Parathyroid adenoma (tissue), 2 donors: ENCODE results near the gene REEP1.

Source experiments
- H2AFZ ChIP-seq: fragments of 300-600 bp; sonication (generic); one replicate; pipeline ENCODE4 v1.7.0; 2017; ENCODE audit warnings: antibody characterized with exemption, mild to moderate bottlenecking
- H3K27ac ChIP-seq: fragments of 300-600 bp; sonication (generic); one replicate; pipeline ENCODE4 v1.7.0; 2017
- H3K27me3 ChIP-seq: fragments of 300-600 bp; sonication (generic); one replicate; pipeline ENCODE4 v1.7.0; 2017; ENCODE audit warnings: low read length; ENCODE audit not compliant: control insufficient read depth, insufficient read depth
- H3K36me3 ChIP-seq: fragments of 300-600 bp; sonication (generic); one replicate; pipeline ENCODE4 v1.7.0; 2017; ENCODE audit warnings: low read length; ENCODE audit not compliant: control insufficient read depth, insufficient read depth
- H3K4me1 ChIP-seq: fragments of 300-600 bp; sonication (generic); one replicate; pipeline ENCODE4 v1.7.0; 2017; ENCODE audit warnings: control low read depth
- H3K4me2 ChIP-seq: fragments of 300-600 bp; sonication (generic); one replicate; pipeline ENCODE4 v1.7.0; 2017; ENCODE audit warnings: low read length
- H3K4me3 ChIP-seq: fragments of 300-600 bp; sonication (generic); one replicate; pipeline ENCODE4 v1.7.0; 2017; ENCODE audit warnings: low read depth, low read length
- H3K79me2 ChIP-seq: fragments of 300-600 bp; sonication (generic); one replicate; pipeline ENCODE4 v1.7.0; 2017; ENCODE audit warnings: control low read depth
- H3K9ac ChIP-seq: fragments of 300-600 bp; sonication (generic); one replicate; pipeline ENCODE4 v1.7.0; 2017; ENCODE audit warnings: mild to moderate bottlenecking
- H3K9me3 ChIP-seq: fragments of 300-600 bp; sonication (generic); one replicate; pipeline ENCODE4 v1.7.0; 2017; ENCODE audit warnings: low read length; ENCODE audit not compliant: control insufficient read depth
- CTCF ChIP-seq: fragments of 300-600 bp; sonication (generic); IDR thresholded peaks from one replicate; pipeline ENCODE4 v1.7.0; 2017; ENCODE audit warnings: antibody characterized with exemption, mild to moderate bottlenecking
- donor health status: primary hyperparathyroidism.

Gene REEP1

GRCh38 chr2:86176597-86176996 is 160.8 kb downstream of the REEP1 start:
- Histone ChIP-seq H3K4me3 (no peak overlapping the region), H3K36me3 (no peaks in the 10 kb centered on the region), H3K79me2 (peaks cover 46% of the 10 kb centered on the region), H3K4me2 (no peak overlapping the region), H3K27me3 (no peaks in the 10 kb centered on the region), H3K9me3 (no peaks in the 10 kb centered on the region), H3K4me1 (peaks cover 6% of the 10 kb centered on the region), H3K27ac (no peak overlapping the region), H3K9ac (no peak overlapping the region), H2AFZ (no peak overlapping the region)
- no peak for TF ChIP-seq CTCF

- no peaks in the 10 kb centered on the region for H3K27me3 ChIP-seq
- H3K4me1 ChIP-seq: peaks cover 6% of the 10 kb centered on the region
- no peak overlapping the region for H3K4me2 ChIP-seq
- no peak overlapping the region for H3K9ac ChIP-seq
- H3K9me3 ChIP-seq: no peaks in the 10 kb centered on the region
- TF ChIP-seq CTCF: no peak
- H3K27ac ChIP-seq: no peak overlapping the region
- H3K36me3 ChIP-seq: no peaks in the 10 kb centered on the region
- no peak overlapping the region for H3K4me3 ChIP-seq
- peaks cover 42% of the 10 kb centered on the region for H3K79me2 ChIP-seq
- H2AFZ ChIP-seq: no peak overlapping the region
Observed at GRCh38 chr2:86175828-86176227, 161.6 kb downstream of the REEP1 start.

- no peaks in the 10 kb centered on the region for H3K9me3 ChIP-seq
- peaks cover 6% of the 10 kb centered on the region for H3K4me1 ChIP-seq
- peaks cover 35% of the 10 kb centered on the region for H3K79me2 ChIP-seq
- TF ChIP-seq CTCF: no peak
- no peak overlapping the region for H3K4me3 ChIP-seq
- H2AFZ ChIP-seq: no peak overlapping the region
- no peak overlapping the region for H3K9ac ChIP-seq
- no peak overlapping the region for H3K27ac ChIP-seq
- no peak overlapping the region for H3K4me2 ChIP-seq
- H3K27me3 ChIP-seq: no peaks in the 10 kb centered on the region
- H3K36me3 ChIP-seq: no peaks in the 10 kb centered on the region
Observed at GRCh38 chr2:86174445-86174844, 163.0 kb downstream of the REEP1 start.

- H3K4me3 ChIP-seq: no peak overlapping the region
- no peaks in the 10 kb centered on the region for H3K9me3 ChIP-seq
- H3K27me3 ChIP-seq: no peaks in the 10 kb centered on the region
- H3K36me3 ChIP-seq: no peaks in the 10 kb centered on the region
- H3K4me2 ChIP-seq: no peak overlapping the region
- H3K9ac ChIP-seq: no peak overlapping the region
- H3K79me2 ChIP-seq: peaks cover 25% of the 10 kb centered on the region
- TF ChIP-seq CTCF: no peak
- no peak overlapping the region for H3K27ac ChIP-seq
- H2AFZ ChIP-seq: no peak overlapping the region
- H3K4me1 ChIP-seq: peaks cover 6% of the 10 kb centered on the region
Observed at GRCh38 chr2:86172610-86173009, 164.8 kb downstream of the REEP1 start.

- Histone ChIP-seq H3K4me1 (peaks cover 5% of the 10 kb centered on the region), H3K9me3 (no peaks in the 10 kb centered on the region), H3K9ac (no peak overlapping the region), H3K27me3 (no peaks in the 10 kb centered on the region), H2AFZ (no peak overlapping the region), H3K36me3 (no peaks in the 10 kb centered on the region), H3K79me2 (peaks cover 15% of the 10 kb centered on the region), H3K4me2 (no peak overlapping the region), H3K27ac (no peak overlapping the region), H3K4me3 (no peak overlapping the region)
- no peak for TF ChIP-seq CTCF
Observed at GRCh38 chr2:86171295-86171694, 166.1 kb downstream of the REEP1 start.
